ENCODE results near the gene GBP6.
"Not testable (repeated sequence)": the region's sequence is repeated elsewhere in the genome, so short reads cannot be mapped to it uniquely, and the experiment has no call there.

The GBP6 gene

GRCh38 chr1:89367221-89367620 lies 3.4 kb downstream of the GBP6 start:
- DNase-seq: no peak

GRCh38 chr1:89369331-89369730 lies 5.5 kb downstream of the GBP6 start:
- DNase-seq: no peak

GRCh38 chr1:89373810-89374209 lies 10.0 kb downstream of the GBP6 start:
- not testable (repeated sequence) for DNase-seq

- no peak for DNase-seq
These were observed 14.1 kb downstream of the GBP6 start for GRCh38 chr1:89378001-89378400.

GRCh38 chr1:89381618-89382017 lies 17.8 kb downstream of the GBP6 start:
- no peak for DNase-seq

- no peak for DNase-seq
These were observed 18.6 kb downstream of the GBP6 start for GRCh38 chr1:89382479-89382878.

- no peak for DNase-seq
These were observed 19.3 kb downstream of the GBP6 start for GRCh38 chr1:89383185-89383584.

GRCh38 chr1:89390707-89391106 lies 26.8 kb downstream of the GBP6 start:
- DNase-seq: no peak

- no peak for DNase-seq
These were observed 27.8 kb downstream of the GBP6 start for GRCh38 chr1:89391686-89392085.

GRCh38 chr1:89394851-89395250 lies 31.0 kb downstream of the GBP6 start:
- DNase-seq: no peak

GRCh38 chr1:89396902-89397301 lies 33.0 kb downstream of the GBP6 start:
- DNase-seq: no peak

GRCh38 chr1:89405275-89405929 lies 41.5 kb downstream of the GBP6 start:
- DNase-seq: no peak

GRCh38 chr1:89407360-89407759 lies 43.5 kb downstream of the GBP6 start:
- DNase-seq: no peak

GRCh38 chr1:89407768-89408167 lies 43.9 kb downstream of the GBP6 start:
- DNase-seq: not testable (repeated sequence)

GRCh38 chr1:89425056-89425455 lies 61.2 kb downstream of the GBP6 start:
- DNase-seq: no peak

- DNase-seq: no peak
These were observed 65.2 kb downstream of the GBP6 start for GRCh38 chr1:89429062-89429461.

GRCh38 chr1:89429681-89430080 lies 65.8 kb downstream of the GBP6 start:
- DNase-seq: not testable (repeated sequence)

GRCh38 chr1:89433421-89433820 lies 69.6 kb downstream of the GBP6 start:
- no peak for DNase-seq

- DNase-seq: not testable (repeated sequence)
These were observed 70.4 kb downstream of the GBP6 start for GRCh38 chr1:89434058-89434780.
